H9 (cell line): ENCODE data around the gene PRR23C. TPM values are rescaled to one million over a fixed set of nuclear protein-coding genes. Genes with fewer than 3 reads are reported as not detected.

Experiments used
- DNase-seq: peaks from one replicate; pipeline ENCODE4 v3.0.0-alpha.2; 2017
- H2AFZ ChIP-seq: one replicate; pipeline ENCODE4 v1.6.1; 2013; ENCODE audit warnings: mild to moderate bottlenecking, low read length, control low read depth, moderate library complexity
- H2AK5ac ChIP-seq: 2 replicates; pipeline ENCODE4 v1.6.1; 2013; ENCODE audit warnings: low read length, control low read depth, mixed read lengths; ENCODE audit not compliant: insufficient read length
- H2BK120ac ChIP-seq: one replicate; pipeline ENCODE4 v1.6.1; 2013; ENCODE audit warnings: low read depth, mild to moderate bottlenecking, low read length, control low read depth, inconsistent platforms; ENCODE audit not compliant: poor library complexity, severe bottlenecking
- H2BK12ac ChIP-seq: 2 replicates; pipeline ENCODE4 v1.6.1; 2013; ENCODE audit warnings: low read length, control low read depth, mixed read lengths, low read depth; ENCODE audit not compliant: insufficient read length
- H2BK15ac ChIP-seq: 2 replicates; pipeline ENCODE4 v1.6.1; 2013; ENCODE audit warnings: low read depth, low read length, control low read depth
- H2BK20ac ChIP-seq: one replicate; pipeline ENCODE4 v1.6.1; 2013; ENCODE audit warnings: low read depth, mild to moderate bottlenecking, low read length, control low read depth, inconsistent platforms; ENCODE audit not compliant: poor library complexity, severe bottlenecking
- H2BK5ac ChIP-seq: 2 replicates; pipeline ENCODE4 v1.6.1; 2013; ENCODE audit warnings: low read length, control low read depth, mixed read lengths; ENCODE audit not compliant: insufficient read length
- H3K14ac ChIP-seq: 2 replicates; pipeline ENCODE4 v1.6.1; 2013; ENCODE audit warnings: low read length, control low read depth; ENCODE audit not compliant: insufficient read depth
- H3K18ac ChIP-seq: 2 replicates; pipeline ENCODE4 v1.6.1; 2013; ENCODE audit warnings: low read depth, mild to moderate bottlenecking, mixed read lengths, low read length, control low read depth; ENCODE audit not compliant: insufficient read length
- H3K23ac ChIP-seq: 2 replicates; pipeline ENCODE4 v1.6.1; 2013; ENCODE audit warnings: low read length, control low read depth, mixed read lengths, low read depth; ENCODE audit not compliant: insufficient read length
- H3K23me2 ChIP-seq: 2 replicates; pipeline ENCODE4 v1.6.1; 2013; ENCODE audit warnings: low read depth, mild to moderate bottlenecking, mixed read lengths, low read length, control low read depth; ENCODE audit not compliant: insufficient read length, poor library complexity, severe bottlenecking
- H3K27ac ChIP-seq: 2 replicates; pipeline ENCODE4 v1.5.1; 2013; ENCODE audit warnings: low read length, control low read depth, mixed read lengths, low read depth; ENCODE audit not compliant: insufficient read length
- H3K27me3 ChIP-seq: 2 replicates; pipeline ENCODE4 v1.6.1; 2013; ENCODE audit warnings: low read length, control low read depth, inconsistent platforms; ENCODE audit not compliant: insufficient read depth
- H3K4ac ChIP-seq: 2 replicates; pipeline ENCODE4 v1.6.1; 2013; ENCODE audit warnings: low read depth, mild to moderate bottlenecking, control low read depth, inconsistent platforms, low read length, moderate library complexity
- H3K4me1 ChIP-seq: 2 replicates; pipeline ENCODE4 v1.6.1; 2013; ENCODE audit warnings: low read length, control low read depth, inconsistent platforms; ENCODE audit not compliant: insufficient read depth
- H3K4me2 ChIP-seq: 2 replicates; pipeline ENCODE4 v1.6.1; 2013; ENCODE audit warnings: low read length, control low read depth, mixed read lengths; ENCODE audit not compliant: insufficient read length, insufficient read depth
- H3K56ac ChIP-seq: 2 replicates; pipeline ENCODE4 v1.6.1; 2013; ENCODE audit warnings: low read depth, mild to moderate bottlenecking, mixed read lengths, low read length, control low read depth; ENCODE audit not compliant: insufficient read length
- H3K79me1 ChIP-seq: 2 replicates; pipeline ENCODE4 v1.6.1; 2013; ENCODE audit warnings: low read depth, mild to moderate bottlenecking, moderate library complexity, low read length, control low read depth, inconsistent platforms; ENCODE audit not compliant: insufficient read depth, poor library complexity, severe bottlenecking
- H3K79me2 ChIP-seq: 2 replicates; pipeline ENCODE4 v1.6.1; 2013; ENCODE audit warnings: low read length, control low read depth, inconsistent platforms; ENCODE audit not compliant: insufficient read depth
- H3K9ac ChIP-seq: 2 replicates; pipeline ENCODE4 v1.6.1; 2013; ENCODE audit warnings: low read length, control low read depth, mixed read lengths; ENCODE audit not compliant: insufficient read length; ENCODE audit errors: extremely low read depth
- H3K9me3 ChIP-seq: one replicate; pipeline ENCODE4 v1.6.1; 2013; ENCODE audit warnings: low read depth, low read length, inconsistent platforms; ENCODE audit not compliant: control insufficient read depth
- H3T11ph ChIP-seq: one replicate; pipeline ENCODE4 v1.6.1; 2013; ENCODE audit warnings: mild to moderate bottlenecking, low read length, control low read depth, inconsistent platforms
- H4K20me1 ChIP-seq: one replicate; pipeline ENCODE4 v1.6.1; 2013; ENCODE audit not compliant: control insufficient read depth, insufficient read length, insufficient read depth
- H4K5ac ChIP-seq: 2 replicates; pipeline ENCODE4 v1.6.1; 2013; ENCODE audit warnings: low read depth, mild to moderate bottlenecking, mixed read lengths, low read length, control low read depth; ENCODE audit not compliant: insufficient read length
- H4K8ac ChIP-seq: replicated peaks from 2 replicates; pipeline ENCODE4 v1.6.1; 2013; ENCODE audit warnings: low read length, control low read depth, mixed read lengths, low read depth; ENCODE audit not compliant: insufficient read length
- H4K91ac ChIP-seq: 2 replicates; pipeline ENCODE4 v1.6.1; 2013; ENCODE audit warnings: low read depth, mild to moderate bottlenecking, moderate library complexity, mixed read lengths, low read length, control low read depth; ENCODE audit not compliant: insufficient read length
- H3K27ac Mint-ChIP-seq, 3 experiments: 2 replicates in 2 of 3; 3 replicates in 1 of 3; pipeline ENCODE4 v1.8.0; 2020 to 2021; ENCODE audit warnings: mixed read lengths in 3 of 3, mild to moderate bottlenecking in 1 of 3, moderate library complexity in 1 of 3
- H3K27me3 Mint-ChIP-seq: 2 replicates; pipeline ENCODE4 v1.8.0; 2021; ENCODE audit warnings: low read depth, mild to moderate bottlenecking, moderate library complexity, mixed read lengths
- H3K36me3 Mint-ChIP-seq, 3 experiments: 2 replicates in 2 of 3; 3 replicates in 1 of 3; pipeline ENCODE4 v1.8.0; 2020 to 2021; ENCODE audit warnings: low read depth in 3 of 3, mixed read lengths in 3 of 3; ENCODE audit not compliant: insufficient read depth in 1 of 3
- H3K4me1 Mint-ChIP-seq, 2 experiments: 2 replicates each; pipeline ENCODE4 v1.8.0; 2020; ENCODE audit warnings: mixed read lengths in 2 of 2
- H3K4me3 Mint-ChIP-seq, 2 experiments: 2 replicates in 1 of 2; 3 replicates in 1 of 2; pipeline ENCODE4 v1.8.0; 2020 to 2021; ENCODE audit warnings: mild to moderate bottlenecking in 2 of 2, mixed read lengths in 2 of 2, moderate library complexity in 1 of 2
- H3K9me3 Mint-ChIP-seq, 2 experiments: 2 replicates in 1 of 2; 3 replicates in 1 of 2; pipeline ENCODE4 v1.8.0; 2020; ENCODE audit warnings: mild to moderate bottlenecking in 2 of 2, mixed read lengths in 2 of 2, moderate library complexity in 1 of 2
- WGBS: extraction: QIAGEN DNeasy Blood & Tissue Kit; methylation state at CpG from one replicate; pipeline ENCODE4 v1.1.7; 2013; ENCODE audit warnings: missing lambda C conversion rate, low lambda C conversion rate, mixed read lengths; ENCODE audit not compliant: insufficient read length; ENCODE audit errors: extremely low coverage; 5-methylcytosine and 5-hydroxymethylcytosine counted together
- total RNA-seq: library from RNA; stranded (reverse); gene quantifications from 2 replicates; pipeline ENCODE4 v1.2.1, GENCODE V29; 2021
- TF ChIP-seq, protein P1 (sequence below): fragments of 200-600 bp; sonication (generic); conservative IDR thresholded peaks from 3 replicates; pipeline ENCODE4 v1.8.0; 2021; ENCODE audit warnings: antibody characterized with exemption, mild to moderate bottlenecking

PRR23C gene
- total RNA-seq, 1 experiment from 2014 or later: not detected

DNA sequence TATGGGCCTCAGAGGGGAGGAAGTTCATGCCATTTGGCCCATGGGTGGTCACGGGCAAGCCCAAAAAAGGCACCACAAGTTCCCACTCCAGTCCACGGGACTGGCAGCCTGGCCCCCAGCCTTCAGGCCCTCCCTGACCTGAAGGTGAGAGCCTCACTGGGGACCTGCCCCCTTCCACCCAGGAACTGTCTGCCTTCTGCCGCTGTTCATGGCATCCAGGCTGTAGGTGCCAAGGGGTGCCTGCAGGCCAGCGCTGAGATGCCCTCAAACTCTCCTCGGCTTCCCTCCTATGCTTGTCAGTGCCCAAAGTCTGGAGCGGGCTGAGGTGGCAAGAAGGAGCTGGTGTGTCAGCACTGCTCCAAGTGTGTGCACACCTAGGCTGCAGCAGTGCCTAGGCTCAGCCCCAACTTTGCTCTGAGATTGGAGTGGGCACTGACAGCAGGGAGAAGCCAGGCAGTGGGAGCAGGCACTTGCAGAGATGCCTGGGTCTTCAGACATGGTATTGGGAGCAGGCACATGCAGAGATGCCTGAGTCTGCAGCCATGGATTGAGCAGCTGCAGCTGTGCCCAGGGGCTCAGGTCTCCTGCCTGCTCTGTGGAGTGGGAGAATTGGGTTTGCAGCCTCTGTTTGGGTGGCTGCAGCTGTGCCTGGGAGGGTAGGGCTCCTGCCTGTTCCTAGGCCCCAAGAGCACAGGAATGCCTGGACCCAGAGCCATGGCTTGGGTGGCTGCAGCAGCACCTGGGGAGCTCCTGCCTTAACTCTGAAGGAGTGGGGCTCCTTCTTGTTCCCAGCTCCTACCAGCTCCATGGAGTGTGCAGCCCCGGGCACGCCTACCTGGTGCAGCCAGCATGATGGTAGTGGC is 44.0 kb upstream of the PRR23C start:
- H3K79me2 ChIP-seq: no peaks in the 10 kb centered on the region
- no peak overlapping the region for H2AK5ac ChIP-seq
- no peaks in the 10 kb centered on the region for H3K4me1 ChIP-seq
- no peak overlapping the region for H3K4me2 ChIP-seq
- Mint-ChIP-seq H3K4me3 (no peak overlapping the region), H3K4me1 (no peaks in the 10 kb centered on the region), H3K9me3 (peaks cover 16 to 19% of the 10 kb centered on the region in 2 experiments), H3K27me3 (peaks cover 8% of the 10 kb centered on the region), H3K27ac (no peak overlapping the region), H3K36me3 (peaks cover 0 to 5% (median 0%) of the 10 kb centered on the region in 3 experiments; a peak in 1 of 7 replicates)
- no peak overlapping the region for H3K4ac ChIP-seq
- H3K18ac ChIP-seq: no peak overlapping the region
- H2BK120ac ChIP-seq: no peak overlapping the region
- no peak overlapping the region for H3K56ac ChIP-seq
- H3T11ph ChIP-seq: no peak overlapping the region
- H2AFZ ChIP-seq: no peak overlapping the region
- no peak overlapping the region for H3K27ac ChIP-seq
- H4K91ac ChIP-seq: no peak overlapping the region
- peaks cover 5% of the 10 kb centered on the region for H3K9me3 ChIP-seq
- no peak overlapping the region for H2BK15ac ChIP-seq
- no peaks in the 10 kb centered on the region for H3K79me1 ChIP-seq
- no peak for DNase-seq
- no peak overlapping the region for H4K8ac ChIP-seq
- H3K9ac ChIP-seq: no peak overlapping the region
- no peak overlapping the region for H2BK12ac ChIP-seq
- no peaks in the 10 kb centered on the region for H3K27me3 ChIP-seq
- TF ChIP-seq, protein P1, sequence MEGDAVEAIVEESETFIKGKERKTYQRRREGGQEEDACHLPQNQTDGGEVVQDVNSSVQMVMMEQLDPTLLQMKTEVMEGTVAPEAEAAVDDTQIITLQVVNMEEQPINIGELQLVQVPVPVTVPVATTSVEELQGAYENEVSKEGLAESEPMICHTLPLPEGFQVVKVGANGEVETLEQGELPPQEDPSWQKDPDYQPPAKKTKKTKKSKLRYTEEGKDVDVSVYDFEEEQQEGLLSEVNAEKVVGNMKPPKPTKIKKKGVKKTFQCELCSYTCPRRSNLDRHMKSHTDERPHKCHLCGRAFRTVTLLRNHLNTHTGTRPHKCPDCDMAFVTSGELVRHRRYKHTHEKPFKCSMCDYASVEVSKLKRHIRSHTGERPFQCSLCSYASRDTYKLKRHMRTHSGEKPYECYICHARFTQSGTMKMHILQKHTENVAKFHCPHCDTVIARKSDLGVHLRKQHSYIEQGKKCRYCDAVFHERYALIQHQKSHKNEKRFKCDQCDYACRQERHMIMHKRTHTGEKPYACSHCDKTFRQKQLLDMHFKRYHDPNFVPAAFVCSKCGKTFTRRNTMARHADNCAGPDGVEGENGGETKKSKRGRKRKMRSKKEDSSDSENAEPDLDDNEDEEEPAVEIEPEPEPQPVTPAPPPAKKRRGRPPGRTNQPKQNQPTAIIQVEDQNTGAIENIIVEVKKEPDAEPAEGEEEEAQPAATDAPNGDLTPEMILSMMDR: no peak
- no peaks in the 10 kb centered on the region for H4K20me1 ChIP-seq
- no peak overlapping the region; the same call in 1 of the 2 replicates for H3K14ac ChIP-seq
- no peak overlapping the region for H2BK20ac ChIP-seq
- H2BK5ac ChIP-seq: no peak overlapping the region
- no peaks in the 10 kb centered on the region for H3K23me2 ChIP-seq
- H4K5ac ChIP-seq: no peak overlapping the region
- no peak overlapping the region for H3K23ac ChIP-seq
- WGBS: no CpG with 5 or more reads among the region's 8 CpGs
